Measurements from ENCODE around the gene SELPLG.

The SELPLG gene

DNA sequence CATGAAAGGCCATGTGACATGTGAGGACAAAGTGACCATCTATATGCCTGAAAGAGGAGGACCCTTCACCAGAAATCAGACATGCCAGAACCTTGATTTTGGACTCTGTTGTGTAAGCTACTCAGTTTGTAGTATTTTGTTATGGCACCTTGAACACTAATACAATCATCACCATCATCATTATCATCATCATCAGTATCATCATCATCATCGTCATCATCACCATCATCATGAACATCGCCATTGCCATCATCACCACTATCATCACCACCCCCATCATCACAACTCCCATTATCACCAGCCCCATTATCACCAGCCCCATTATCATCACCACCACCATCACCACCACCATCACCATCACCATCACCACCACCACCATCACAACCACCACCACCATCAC is 55.4 kb downstream of the SELPLG start:
- Histone ChIP-seq H4K20me1 (ENCODE audit: insufficient read depth, low read length, poor library complexity, severe bottlenecking) (no peaks in the 10 kb centered on the region), H3K9me2 (replicated peaks; ENCODE audit: low read depth, low read length) (no peaks in the 10 kb centered on the region), H2AFZ (ENCODE audit: low read length) (no peak overlapping the region), H3F3A (ENCODE audit: low read depth) (no peaks in the 10 kb centered on the region), H3K9me3 (ENCODE audit: insufficient read depth, low read depth, low read length) (no peaks in the 10 kb centered on the region), H3K9ac (ENCODE audit: low read depth, low read length, poor library complexity, severe bottlenecking) (no peak overlapping the region), H3K4me2 (ENCODE audit: low read depth, low read length, poor library complexity, severe bottlenecking) (no peak overlapping the region), H3K4me1 (ENCODE audit: insufficient read depth, low read length, poor library complexity, severe bottlenecking) (no peaks in the 10 kb centered on the region), H3K36me3 (ENCODE audit: insufficient read depth, low read length) (no peaks in the 10 kb centered on the region), H3K27me3 (ENCODE audit: insufficient read depth, low read length, poor library complexity, severe bottlenecking) (no peaks in the 10 kb centered on the region), H3K79me2 (ENCODE audit: insufficient read depth, low read length) (no peaks in the 10 kb centered on the region), H3K4me3 (ENCODE audit: low read length, poor library complexity, severe bottlenecking) (no peak overlapping the region)
- TF ChIP-seq CTCF (conservative IDR thresholded peaks at IDR 0.05; ENCODE audit: low read length), result no peak

- Histone ChIP-seq H3K79me2 (ENCODE audit: insufficient read depth, low read length) (no peaks in the 10 kb centered on the region), H3K4me2 (ENCODE audit: low read depth, low read length, poor library complexity, severe bottlenecking) (no peak overlapping the region), H3K4me1 (ENCODE audit: insufficient read depth, low read length, poor library complexity, severe bottlenecking) (no peaks in the 10 kb centered on the region), H3K27me3 (ENCODE audit: insufficient read depth, low read length, poor library complexity, severe bottlenecking) (no peaks in the 10 kb centered on the region), H3K4me3 (ENCODE audit: low read length, poor library complexity, severe bottlenecking) (no peak overlapping the region), H4K20me1 (ENCODE audit: insufficient read depth, low read length, poor library complexity, severe bottlenecking) (no peaks in the 10 kb centered on the region), H3K9ac (ENCODE audit: low read depth, low read length, poor library complexity, severe bottlenecking) (no peak overlapping the region), H3F3A (ENCODE audit: low read depth) (no peaks in the 10 kb centered on the region), H3K9me2 (replicated peaks; ENCODE audit: low read depth, low read length) (no peaks in the 10 kb centered on the region), H3K9me3 (ENCODE audit: insufficient read depth, low read depth, low read length) (no peaks in the 10 kb centered on the region), H2AFZ (ENCODE audit: low read length) (no peak overlapping the region), H3K36me3 (ENCODE audit: insufficient read depth, low read length) (no peaks in the 10 kb centered on the region)
- TF ChIP-seq EZH2phosphoT487 (IDR thresholded peaks at IDR 0.05; ENCODE audit: borderline replicate concordance), result no peak
- no peak for TF ChIP-seq CTCF (conservative IDR thresholded peaks at IDR 0.05; ENCODE audit: low read length)
Measured at GRCh38 chr12:108577458-108577857, 56.2 kb downstream of the SELPLG start.

DNA sequence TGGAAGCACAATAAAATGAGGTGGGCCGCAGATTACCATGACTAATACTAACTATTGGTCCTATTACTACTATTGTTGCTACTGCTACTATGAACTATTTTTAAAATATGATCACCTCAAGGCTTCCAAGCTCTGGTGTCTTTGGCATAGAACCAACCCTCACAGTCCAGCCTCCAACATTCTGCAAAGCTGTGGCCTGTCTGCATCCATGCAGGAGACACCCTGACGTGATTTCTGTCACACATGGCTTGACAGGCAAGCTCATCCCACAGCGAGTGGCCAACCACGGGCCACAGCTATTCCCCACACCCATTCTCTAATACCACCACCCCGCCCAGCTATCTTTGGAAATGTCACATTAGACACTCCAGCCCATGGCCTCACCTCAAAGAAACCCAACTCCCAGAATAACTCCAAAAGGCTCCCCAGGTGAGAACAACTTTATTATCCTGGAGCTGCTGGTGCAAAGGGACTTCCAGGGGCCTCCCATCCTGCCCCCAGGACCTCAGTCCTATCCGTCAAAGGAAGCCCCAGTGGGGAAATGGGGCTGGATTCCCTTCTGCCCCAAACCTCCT is 56.9 kb downstream of the SELPLG start:
- H3K79me2 ChIP-seq (ENCODE audit: insufficient read depth, low read length), result no peaks in the 10 kb centered on the region
- H2AFZ ChIP-seq (ENCODE audit: low read length), result no peak overlapping the region
- H4K20me1 ChIP-seq (ENCODE audit: insufficient read depth, low read length, poor library complexity, severe bottlenecking), result no peaks in the 10 kb centered on the region
- no peaks in the 10 kb centered on the region for H3K4me1 ChIP-seq (ENCODE audit: insufficient read depth, low read length, poor library complexity, severe bottlenecking)
- H3K27me3 ChIP-seq (ENCODE audit: insufficient read depth, low read length, poor library complexity, severe bottlenecking), result no peaks in the 10 kb centered on the region
- no peak overlapping the region for H3K4me2 ChIP-seq (ENCODE audit: low read depth, low read length, poor library complexity, severe bottlenecking)
- no peaks in the 10 kb centered on the region for H3K9me2 ChIP-seq (replicated peaks; ENCODE audit: low read depth, low read length)
- H3K36me3 ChIP-seq (ENCODE audit: insufficient read depth, low read length), result no peaks in the 10 kb centered on the region
- no peaks in the 10 kb centered on the region for H3K9me3 ChIP-seq (ENCODE audit: insufficient read depth, low read depth, low read length)
- TF ChIP-seq EZH2phosphoT487 (IDR thresholded peaks at IDR 0.05; ENCODE audit: borderline replicate concordance) (no peak), CTCF (conservative IDR thresholded peaks at IDR 0.05; ENCODE audit: low read length) (no peak)
- H3K9ac ChIP-seq (ENCODE audit: low read depth, low read length, poor library complexity, severe bottlenecking), result no peak overlapping the region
- H3F3A ChIP-seq (ENCODE audit: low read depth), result no peaks in the 10 kb centered on the region
- H3K4me3 ChIP-seq (ENCODE audit: low read length, poor library complexity, severe bottlenecking), result no peak overlapping the region
